GM19025 (cell line): Measurements from ENCODE around the gene GATAD1.
"Not testable (repeated sequence)": the region's sequence is repeated elsewhere in the genome, so short reads cannot be mapped to it uniquely, and the experiment has no call there.

Source experiments
- ATAC-seq: cut with Tn5 transposase; IDR thresholded peaks from one replicate; pipeline ENCODE4 v1.9.1; 2021; ENCODE audit warnings: mild to moderate bottlenecking, low read depth, moderate library complexity; ENCODE audit not compliant: unreplicated experiment

The GATAD1 gene

GRCh38 chr7:92436612-92437445 is 10.5 kb upstream of the GATAD1 start:
- ATAC-seq = no peak

- no peak for ATAC-seq
These were observed 9.3 kb upstream of the GATAD1 start for GRCh38 chr7:92437956-92438491.

- not testable (repeated sequence) for ATAC-seq
These were observed 4.6 kb upstream of the GATAD1 start for GRCh38 chr7:92442720-92443119.

GRCh38 chr7:92446869-92447344 is 375 bp upstream of the GATAD1 start:
- no peak for ATAC-seq

GRCh38 chr7:92448205-92448747 is 994 bp downstream of the GATAD1 start:
- ATAC-seq = peak; percentile 28

GRCh38 chr7:92451645-92452044 is 4.4 kb downstream of the GATAD1 start:
- no peak for ATAC-seq

- ATAC-seq = no peak
These were observed 9.0 kb downstream of the GATAD1 start for GRCh38 chr7:92456236-92456635.

GRCh38 chr7:92460109-92460508 is 12.8 kb downstream of the GATAD1 start:
- ATAC-seq = no peak

GRCh38 chr7:92460510-92460909 is 13.2 kb downstream of the GATAD1 start:
- ATAC-seq = no peak

GRCh38 chr7:92461027-92462003 is 14.0 kb downstream of the GATAD1 start:
- ATAC-seq = no peak

- ATAC-seq = no peak
These were observed 15.3 kb downstream of the GATAD1 start for GRCh38 chr7:92462560-92462959.

GRCh38 chr7:92464515-92464914 is 17.2 kb downstream of the GATAD1 start:
- no peak for ATAC-seq

GRCh38 chr7:92466682-92467081 is 19.4 kb downstream of the GATAD1 start:
- no peak for ATAC-seq

GRCh38 chr7:92468589-92468988 is 21.3 kb downstream of the GATAD1 start:
- ATAC-seq = not testable (repeated sequence)

GRCh38 chr7:92473989-92474388 is 26.7 kb downstream of the GATAD1 start:
- not testable (repeated sequence) for ATAC-seq

GRCh38 chr7:92475261-92475770 is 28.0 kb downstream of the GATAD1 start:
- not testable (repeated sequence) for ATAC-seq

GRCh38 chr7:92475851-92476590 is 28.7 kb downstream of the GATAD1 start:
- ATAC-seq = not testable (repeated sequence)

GRCh38 chr7:92477681-92478080 is 30.4 kb downstream of the GATAD1 start, which contains the start of gene ERVW-1:
Gene ERVW-1 (minus strand): TSS chr7:92477946. CDS start chr7:92470381, 7,565 bp downstream.
- not testable (repeated sequence) for ATAC-seq

- no peak for ATAC-seq
These were observed 30.8 kb downstream of the GATAD1 start for GRCh38 chr7:92478095-92478494.
